WTC11 (cell line): ENCODE results near the gene ATG101. TPM values are rescaled to one million over a fixed set of nuclear protein-coding genes. Genes with fewer than 3 reads are reported as not detected.

Source experiments
- ATAC-seq: fragments of 200-7000 bp; cut with Tn5 transposase; 2 replicates; pipeline ENCODE4 v1.10.0; 2021; ENCODE audit warnings: mild to moderate bottlenecking, moderate library complexity
- CTCF ChIA-PET: fragments of 300-600 bp; sonication (Branson Sonifier 250); formaldehyde crosslinking; loops from one replicate; lab custom pipeline; 2021; ENCODE audit warnings: antibody characterized with exemption; lab: Charles Lee
- POLR2A ChIA-PET: fragments of 350-600 bp; sonication (Branson Sonifier 250); formaldehyde crosslinking; loops from one replicate; lab custom pipeline; 2021; ENCODE audit warnings: antibody characterized with exemption; lab: Charles Lee
- DNase-seq: peaks from one replicate; pipeline ENCODE4 v3.0.0; 2021; ENCODE audit warnings: low spot score
- H3K27ac Mint-ChIP-seq: 2 replicates; pipeline ENCODE4 v1.8.0; 2021; ENCODE audit warnings: mixed read lengths
- H3K27me3 Mint-ChIP-seq: 2 replicates; pipeline ENCODE4 v1.8.0; 2021; ENCODE audit warnings: low read depth, mild to moderate bottlenecking, moderate library complexity, mixed read lengths
- H3K36me3 Mint-ChIP-seq: 2 replicates; pipeline ENCODE4 v1.8.0; 2021; ENCODE audit warnings: mixed read lengths
- H3K4me1 Mint-ChIP-seq: 2 replicates; pipeline ENCODE4 v1.8.0; 2022; ENCODE audit warnings: mixed read lengths
- H3K4me3 Mint-ChIP-seq: 2 replicates; pipeline ENCODE4 v1.8.0; 2021; ENCODE audit warnings: mild to moderate bottlenecking, moderate library complexity, mixed read lengths
- H3K9me3 Mint-ChIP-seq: 2 replicates; pipeline ENCODE4 v1.8.0; 2021; ENCODE audit warnings: mixed read lengths
- CBFB ChIP-seq: sonication (generic); formaldehyde crosslinking; IDR thresholded peaks from 2 replicates; pipeline ENCODE4 v1.8.1; 2022; ENCODE audit warnings: mild to moderate bottlenecking, low read depth, missing genetic modification reagents
- FOXJ3 ChIP-seq: sonication (generic); formaldehyde crosslinking; IDR thresholded peaks from 2 replicates; pipeline ENCODE4 v1.9.0; 2021; ENCODE audit warnings: missing genetic modification reagents, mild to moderate bottlenecking, borderline replicate concordance
- GABPB1 ChIP-seq: sonication (generic); formaldehyde crosslinking; IDR thresholded peaks from 2 replicates; pipeline ENCODE4 v1.8.1; 2023; ENCODE audit warnings: mild to moderate bottlenecking, missing genetic modification reagents
- GRHL2 ChIP-seq: fragments of 250-450 bp; sonication (Bioruptor Pico); IDR thresholded peaks from 2 replicates; pipeline ENCODE4 v1.8.0; 2022; ENCODE audit warnings: mild to moderate bottlenecking, moderate library complexity; ENCODE audit not compliant: insufficient replicate concordance, severe bottlenecking
- NFYB ChIP-seq: sonication (generic); formaldehyde crosslinking; conservative IDR thresholded peaks from 2 replicates; pipeline ENCODE4 v1.8.0; 2022; ENCODE audit warnings: low read depth, missing genetic modification reagents
- SOX15 ChIP-seq: fragments of 250-450 bp; sonication (Bioruptor Pico); IDR thresholded peaks from 2 replicates; pipeline ENCODE4 v1.9.0; 2021; ENCODE audit warnings: mild to moderate bottlenecking
- TCF7 ChIP-seq: sonication (generic); formaldehyde crosslinking; IDR thresholded peaks from 2 replicates; pipeline ENCODE4 v1.8.0; 2022; ENCODE audit warnings: mild to moderate bottlenecking, low read depth, missing genetic modification reagents, moderate library complexity
- ZNF138 ChIP-seq: sonication (generic); formaldehyde crosslinking; conservative IDR thresholded peaks from 2 replicates; pipeline ENCODE4 v1.8.1; 2022; ENCODE audit warnings: mild to moderate bottlenecking, moderate library complexity, missing genetic modification reagents
- ZNF219 ChIP-seq: sonication (generic); formaldehyde crosslinking; IDR thresholded peaks from 2 replicates; pipeline ENCODE4 v1.8.0; 2023; ENCODE audit warnings: missing genetic modification reagents, mild to moderate bottlenecking, borderline replicate concordance
- ZNF263 ChIP-seq: sonication (generic); formaldehyde crosslinking; IDR thresholded peaks from 2 replicates; pipeline ENCODE4 v1.8.1; 2022; ENCODE audit warnings: low read depth, mild to moderate bottlenecking, moderate library complexity, missing genetic modification reagents
- ZNF317 ChIP-seq: sonication (generic); formaldehyde crosslinking; IDR thresholded peaks from 2 replicates; pipeline ENCODE4 v1.8.1; 2023; ENCODE audit warnings: low read depth, mild to moderate bottlenecking, moderate library complexity, missing genetic modification reagents, borderline replicate concordance
- ZNF416 ChIP-seq: fragments of 250-450 bp; sonication (Bioruptor Pico); IDR thresholded peaks from 2 replicates; pipeline ENCODE4 v1.9.0; 2021; ENCODE audit warnings: mild to moderate bottlenecking, inconsistent platforms
- total RNA-seq: library from RNA; stranded (reverse); gene quantifications from 3 replicates; pipeline ENCODE4 v1.2.3, GENCODE V29; 2021
- TF ChIP-seq, protein P1 (sequence below): fragments of 200-600 bp; IDR thresholded peaks from 2 replicates; pipeline ENCODE4 v1.8.0; 2022; ENCODE audit warnings: antibody characterized with exemption
- TF ChIP-seq, protein P2 (sequence below): fragments of 250-450 bp; sonication (Bioruptor Pico); conservative IDR thresholded peaks from 2 replicates; pipeline ENCODE4 v1.9.0; 2021; ENCODE audit warnings: mild to moderate bottlenecking
- TF ChIP-seq, protein P3 (sequence below): fragments of 250-450 bp; sonication (Bioruptor Pico); IDR thresholded peaks from 2 replicates; pipeline ENCODE4 v1.8.0; 2021; ENCODE audit warnings: mild to moderate bottlenecking
- TF ChIP-seq, protein P4 (sequence below): sonication (generic); formaldehyde crosslinking; IDR thresholded peaks from 2 replicates; pipeline ENCODE4 v1.8.1; 2022; ENCODE audit warnings: missing genetic modification reagents, borderline replicate concordance
- TF ChIP-seq, protein P5 (sequence below): sonication (generic); formaldehyde crosslinking; IDR thresholded peaks from 2 replicates; pipeline ENCODE4 v1.8.0; 2022; ENCODE audit warnings: mild to moderate bottlenecking, missing genetic modification reagents
- TF ChIP-seq, protein P6 (sequence below): fragments of 250-450 bp; sonication (Bioruptor Pico); IDR thresholded peaks from 2 replicates; pipeline ENCODE4 v1.9.0; 2021; ENCODE audit warnings: mild to moderate bottlenecking, borderline replicate concordance

ATG101 gene
- total RNA-seq, 1 experiment from 2014 or later: 52.1 TPM

DNA sequence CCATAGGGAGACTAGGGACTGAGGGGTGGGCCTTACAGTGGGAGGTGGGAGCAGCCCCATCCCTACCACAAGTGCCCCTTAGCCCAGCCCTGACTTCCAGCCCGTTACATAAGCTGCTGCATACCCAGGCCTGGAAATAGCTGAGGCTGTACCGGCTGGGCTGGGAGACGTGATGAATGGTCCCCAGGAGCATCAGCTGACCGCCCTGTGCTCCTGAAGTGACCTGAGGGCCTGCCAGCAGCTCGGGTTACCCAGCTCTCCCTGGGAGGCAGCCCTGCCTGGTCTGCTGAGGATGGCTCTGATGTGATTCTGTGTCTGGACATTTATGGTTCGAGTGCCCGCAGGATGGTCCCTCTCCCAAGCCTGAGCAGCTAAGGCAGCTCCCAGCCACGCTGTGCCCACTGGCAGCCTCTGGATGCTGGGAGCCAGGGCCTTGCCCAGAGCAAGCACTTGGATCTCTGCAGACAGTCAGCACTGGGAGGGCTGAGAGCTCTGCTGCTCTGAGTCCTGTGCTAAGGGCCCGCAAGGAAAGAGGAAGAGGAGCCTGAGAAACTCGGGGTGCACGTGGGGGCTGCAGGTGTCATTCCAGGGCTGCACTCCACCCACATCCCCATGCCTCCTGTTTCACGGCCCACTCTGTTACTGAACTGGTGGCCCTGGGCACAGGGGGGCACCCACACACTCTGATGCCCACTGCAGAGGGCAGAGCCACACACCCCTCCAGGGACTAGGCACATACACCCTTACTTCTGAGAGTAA lies 42.5 kb upstream of the ATG101 start:
- no peaks in the 10 kb centered on the region for H3K36me3 Mint-ChIP-seq
- no peaks in the 10 kb centered on the region for H3K9me3 Mint-ChIP-seq
- ATAC-seq (no peak), DNase-seq (no peak)
- POLR2A ChIA-PET: interaction anchor here (2.7 kb wide), 1 partner anchor 55 kb away, joined by 11 read pairs; no protein-coding TSS in a partner anchor
- TF ChIP-seq, protein P1, sequence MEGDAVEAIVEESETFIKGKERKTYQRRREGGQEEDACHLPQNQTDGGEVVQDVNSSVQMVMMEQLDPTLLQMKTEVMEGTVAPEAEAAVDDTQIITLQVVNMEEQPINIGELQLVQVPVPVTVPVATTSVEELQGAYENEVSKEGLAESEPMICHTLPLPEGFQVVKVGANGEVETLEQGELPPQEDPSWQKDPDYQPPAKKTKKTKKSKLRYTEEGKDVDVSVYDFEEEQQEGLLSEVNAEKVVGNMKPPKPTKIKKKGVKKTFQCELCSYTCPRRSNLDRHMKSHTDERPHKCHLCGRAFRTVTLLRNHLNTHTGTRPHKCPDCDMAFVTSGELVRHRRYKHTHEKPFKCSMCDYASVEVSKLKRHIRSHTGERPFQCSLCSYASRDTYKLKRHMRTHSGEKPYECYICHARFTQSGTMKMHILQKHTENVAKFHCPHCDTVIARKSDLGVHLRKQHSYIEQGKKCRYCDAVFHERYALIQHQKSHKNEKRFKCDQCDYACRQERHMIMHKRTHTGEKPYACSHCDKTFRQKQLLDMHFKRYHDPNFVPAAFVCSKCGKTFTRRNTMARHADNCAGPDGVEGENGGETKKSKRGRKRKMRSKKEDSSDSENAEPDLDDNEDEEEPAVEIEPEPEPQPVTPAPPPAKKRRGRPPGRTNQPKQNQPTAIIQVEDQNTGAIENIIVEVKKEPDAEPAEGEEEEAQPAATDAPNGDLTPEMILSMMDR: no peak
- no peak for TF ChIP-seq NFYB (CRISPR knock-in tag)
- TF ChIP-seq, protein P2, sequence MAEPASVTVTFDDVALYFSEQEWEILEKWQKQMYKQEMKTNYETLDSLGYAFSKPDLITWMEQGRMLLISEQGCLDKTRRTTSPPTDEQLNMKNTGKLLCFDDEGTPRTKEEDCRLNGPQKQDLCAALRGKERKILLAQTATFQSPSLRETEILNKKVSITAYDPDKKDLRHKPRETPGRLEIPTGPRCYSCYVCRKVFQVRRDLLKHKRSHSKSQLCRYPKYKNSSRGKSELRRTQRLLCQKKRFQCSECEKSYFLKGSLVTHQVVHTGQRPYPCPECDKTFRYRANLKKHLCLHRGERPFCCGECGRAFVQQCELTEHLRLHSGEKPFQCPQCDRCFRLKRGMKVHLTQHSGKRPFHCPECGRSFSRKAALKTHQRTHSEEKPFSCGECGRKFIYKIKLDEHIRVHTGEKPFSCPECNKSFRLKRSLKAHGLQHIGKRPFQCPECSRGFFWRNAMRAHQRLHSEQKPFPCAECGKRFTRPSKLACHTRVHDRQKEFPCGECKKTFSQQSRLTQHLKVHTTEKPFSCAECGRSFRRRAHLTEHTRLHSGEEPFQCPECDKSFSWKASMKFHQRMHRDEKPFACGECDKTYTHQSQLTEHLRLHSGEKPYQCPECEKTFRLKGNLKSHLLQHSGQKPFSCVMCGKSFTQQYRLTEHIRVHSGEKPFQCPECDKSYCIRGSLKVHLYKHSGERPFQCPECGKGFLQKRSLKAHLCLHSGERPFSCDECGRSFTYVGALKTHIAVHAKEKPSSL (CRISPR knock-in tag): no peak
- TF ChIP-seq, protein P3, sequence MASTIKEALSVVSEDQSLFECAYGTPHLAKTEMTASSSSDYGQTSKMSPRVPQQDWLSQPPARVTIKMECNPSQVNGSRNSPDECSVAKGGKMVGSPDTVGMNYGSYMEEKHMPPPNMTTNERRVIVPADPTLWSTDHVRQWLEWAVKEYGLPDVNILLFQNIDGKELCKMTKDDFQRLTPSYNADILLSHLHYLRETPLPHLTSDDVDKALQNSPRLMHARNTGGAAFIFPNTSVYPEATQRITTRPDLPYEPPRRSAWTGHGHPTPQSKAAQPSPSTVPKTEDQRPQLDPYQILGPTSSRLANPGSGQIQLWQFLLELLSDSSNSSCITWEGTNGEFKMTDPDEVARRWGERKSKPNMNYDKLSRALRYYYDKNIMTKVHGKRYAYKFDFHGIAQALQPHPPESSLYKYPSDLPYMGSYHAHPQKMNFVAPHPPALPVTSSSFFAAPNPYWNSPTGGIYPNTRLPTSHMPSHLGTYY: no peak
- TF ChIP-seq, protein P4, sequence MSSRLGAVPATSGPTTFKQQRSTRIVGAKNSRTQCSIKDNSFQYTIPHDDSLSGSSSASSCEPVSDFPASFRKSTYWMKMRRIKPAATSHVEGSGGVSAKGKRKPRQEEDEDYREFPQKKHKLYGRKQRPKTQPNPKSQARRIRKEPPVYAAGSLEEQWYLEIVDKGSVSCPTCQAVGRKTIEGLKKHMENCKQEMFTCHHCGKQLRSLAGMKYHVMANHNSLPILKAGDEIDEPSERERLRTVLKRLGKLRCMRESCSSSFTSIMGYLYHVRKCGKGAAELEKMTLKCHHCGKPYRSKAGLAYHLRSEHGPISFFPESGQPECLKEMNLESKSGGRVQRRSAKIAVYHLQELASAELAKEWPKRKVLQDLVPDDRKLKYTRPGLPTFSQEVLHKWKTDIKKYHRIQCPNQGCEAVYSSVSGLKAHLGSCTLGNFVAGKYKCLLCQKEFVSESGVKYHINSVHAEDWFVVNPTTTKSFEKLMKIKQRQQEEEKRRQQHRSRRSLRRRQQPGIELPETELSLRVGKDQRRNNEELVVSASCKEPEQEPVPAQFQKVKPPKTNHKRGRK (CRISPR knock-in tag): no peak
- no peak for TF ChIP-seq ZNF416 (CRISPR knock-in tag)
- no peak for TF ChIP-seq ZNF138 (CRISPR knock-in tag)
- no peak for TF ChIP-seq ZNF219 (CRISPR knock-in tag)
- no peak for TF ChIP-seq CBFB (CRISPR knock-in tag)
- no peak for TF ChIP-seq ZNF263 (CRISPR knock-in tag)
- no peak for TF ChIP-seq GABPB1 (CRISPR knock-in tag)
- TF ChIP-seq, protein P5, sequence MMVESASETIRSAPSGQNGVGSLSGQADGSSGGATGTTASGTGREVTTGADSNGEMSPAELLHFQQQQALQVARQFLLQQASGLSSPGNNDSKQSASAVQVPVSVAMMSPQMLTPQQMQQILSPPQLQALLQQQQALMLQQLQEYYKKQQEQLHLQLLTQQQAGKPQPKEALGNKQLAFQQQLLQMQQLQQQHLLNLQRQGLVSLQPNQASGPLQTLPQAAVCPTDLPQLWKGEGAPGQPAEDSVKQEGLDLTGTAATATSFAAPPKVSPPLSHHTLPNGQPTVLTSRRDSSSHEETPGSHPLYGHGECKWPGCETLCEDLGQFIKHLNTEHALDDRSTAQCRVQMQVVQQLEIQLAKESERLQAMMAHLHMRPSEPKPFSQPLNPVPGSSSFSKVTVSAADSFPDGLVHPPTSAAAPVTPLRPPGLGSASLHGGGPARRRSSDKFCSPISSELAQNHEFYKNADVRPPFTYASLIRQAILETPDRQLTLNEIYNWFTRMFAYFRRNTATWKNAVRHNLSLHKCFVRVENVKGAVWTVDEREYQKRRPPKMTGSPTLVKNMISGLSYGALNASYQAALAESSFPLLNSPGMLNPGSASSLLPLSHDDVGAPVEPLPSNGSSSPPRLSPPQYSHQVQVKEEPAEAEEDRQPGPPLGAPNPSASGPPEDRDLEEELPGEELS: no peak
- no peak for TF ChIP-seq TCF7
- no peak overlapping the region for H3K4me3 Mint-ChIP-seq
- peaks cover 32% of the 10 kb centered on the region for H3K27me3 Mint-ChIP-seq
- no peak overlapping the region for H3K27ac Mint-ChIP-seq
- CTCF ChIA-PET: interaction anchor here (3.3 to 21.1 kb wide), 7 partner anchors 12 to 95 kb away, joined by 48 to 1431 read pairs (median 165); partner anchors contain the start of genes ATG101, SMIM41 and TAMALIN
- peaks cover 31% of the 10 kb centered on the region for H3K4me1 Mint-ChIP-seq

DNA sequence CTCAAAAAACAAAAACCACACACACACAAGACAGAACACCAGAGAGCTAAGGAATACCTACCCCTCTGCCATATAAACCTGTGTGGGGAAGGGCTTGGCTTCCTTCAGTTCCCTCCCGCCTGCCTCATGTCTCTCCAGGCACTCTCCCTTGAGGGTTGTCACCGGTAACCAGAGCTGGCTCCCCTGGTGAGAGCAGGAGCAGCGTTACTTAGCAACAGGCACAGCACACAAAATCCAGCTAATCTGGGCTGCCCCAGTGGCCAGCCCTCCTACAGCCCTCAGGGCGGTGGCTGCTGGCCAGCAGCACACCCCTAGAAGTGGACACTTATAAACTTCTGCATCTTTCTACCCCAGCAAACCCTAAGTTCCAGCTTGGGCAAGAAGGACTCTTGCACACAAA lies 40.1 kb upstream of the ATG101 start:
- peaks cover 34% of the 10 kb centered on the region for H3K27me3 Mint-ChIP-seq
- ATAC-seq (peak; percentile 40), DNase-seq (peak; percentile 79)
- peaks cover 30% of the 10 kb centered on the region for H3K4me1 Mint-ChIP-seq
- no peak overlapping the region for H3K4me3 Mint-ChIP-seq
- ChIA-PET CTCF (interaction anchor here (0.7 to 21.1 kb wide), 10 partner anchors 9 to 117 kb away, joined by 3 to 1431 read pairs (median 6); partner anchors contain the start of genes ATG101, NR4A1, SMIM41 and TAMALIN), POLR2A (interaction anchor here (0.8 to 5.0 kb wide), 5 partner anchors 8 to 50 kb away, joined by 3 to 17 read pairs (median 5); partner anchors contain the start of genes ATG101, NR4A1 and SMIM41)
- H3K36me3 Mint-ChIP-seq: no peaks in the 10 kb centered on the region
- H3K27ac Mint-ChIP-seq: peak overlapping the region; percentile 49; the same call in 1 of the 2 replicates
- no peaks in the 10 kb centered on the region for H3K9me3 Mint-ChIP-seq
- TF ChIP-seq SOX15 (CRISPR knock-in tag) (no peak), ZNF317 (CRISPR knock-in tag) (no peak), GRHL2 (no peak), FOXJ3 (CRISPR knock-in tag) (no peak)
- TF ChIP-seq, protein P6, sequence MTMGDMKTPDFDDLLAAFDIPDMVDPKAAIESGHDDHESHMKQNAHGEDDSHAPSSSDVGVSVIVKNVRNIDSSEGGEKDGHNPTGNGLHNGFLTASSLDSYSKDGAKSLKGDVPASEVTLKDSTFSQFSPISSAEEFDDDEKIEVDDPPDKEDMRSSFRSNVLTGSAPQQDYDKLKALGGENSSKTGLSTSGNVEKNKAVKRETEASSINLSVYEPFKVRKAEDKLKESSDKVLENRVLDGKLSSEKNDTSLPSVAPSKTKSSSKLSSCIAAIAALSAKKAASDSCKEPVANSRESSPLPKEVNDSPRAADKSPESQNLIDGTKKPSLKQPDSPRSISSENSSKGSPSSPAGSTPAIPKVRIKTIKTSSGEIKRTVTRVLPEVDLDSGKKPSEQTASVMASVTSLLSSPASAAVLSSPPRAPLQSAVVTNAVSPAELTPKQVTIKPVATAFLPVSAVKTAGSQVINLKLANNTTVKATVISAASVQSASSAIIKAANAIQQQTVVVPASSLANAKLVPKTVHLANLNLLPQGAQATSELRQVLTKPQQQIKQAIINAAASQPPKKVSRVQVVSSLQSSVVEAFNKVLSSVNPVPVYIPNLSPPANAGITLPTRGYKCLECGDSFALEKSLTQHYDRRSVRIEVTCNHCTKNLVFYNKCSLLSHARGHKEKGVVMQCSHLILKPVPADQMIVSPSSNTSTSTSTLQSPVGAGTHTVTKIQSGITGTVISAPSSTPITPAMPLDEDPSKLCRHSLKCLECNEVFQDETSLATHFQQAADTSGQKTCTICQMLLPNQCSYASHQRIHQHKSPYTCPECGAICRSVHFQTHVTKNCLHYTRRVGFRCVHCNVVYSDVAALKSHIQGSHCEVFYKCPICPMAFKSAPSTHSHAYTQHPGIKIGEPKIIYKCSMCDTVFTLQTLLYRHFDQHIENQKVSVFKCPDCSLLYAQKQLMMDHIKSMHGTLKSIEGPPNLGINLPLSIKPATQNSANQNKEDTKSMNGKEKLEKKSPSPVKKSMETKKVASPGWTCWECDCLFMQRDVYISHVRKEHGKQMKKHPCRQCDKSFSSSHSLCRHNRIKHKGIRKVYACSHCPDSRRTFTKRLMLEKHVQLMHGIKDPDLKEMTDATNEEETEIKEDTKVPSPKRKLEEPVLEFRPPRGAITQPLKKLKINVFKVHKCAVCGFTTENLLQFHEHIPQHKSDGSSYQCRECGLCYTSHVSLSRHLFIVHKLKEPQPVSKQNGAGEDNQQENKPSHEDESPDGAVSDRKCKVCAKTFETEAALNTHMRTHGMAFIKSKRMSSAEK (CRISPR knock-in tag): no peak
